ENCODE results near the gene DIP2C. TPM values are rescaled to one million over a fixed set of nuclear protein-coding genes. Genes with fewer than 3 reads are reported as not detected.

The DIP2C gene
- total RNA-seq, 2 donors from 2014 or later = 12.3 to 41.8 TPM

GRCh38 chr10:664301-664700, 25.2 kb downstream of the DIP2C start:
- no peaks in the 10 kb centered on the region for H3K27me3 ChIP-seq (replicated peaks; ENCODE audit: insufficient read depth)
- no peak for DNase-seq (ENCODE audit: low spot score)
- H3K9me3 ChIP-seq = no peaks in the 10 kb centered on the region
- peaks cover 4% of the 10 kb centered on the region for H3K4me1 ChIP-seq (replicated peaks)
- 78% methylated on average over 7 of the region's 7 CpGs for WGBS
- no peaks in the 10 kb centered on the region for H3K36me3 ChIP-seq
- no peak for TF ChIP-seq CTCF (IDR thresholded peaks at IDR 0.05)
- TF ChIP-seq POLR2A (IDR thresholded peaks at IDR 0.05) = no peak
- no peak for TF ChIP-seq POLR2AphosphoS5 (IDR thresholded peaks at IDR 0.05)
- H3K4me3 ChIP-seq = no peak overlapping the region
- intact Hi-C loops (cut with DNase I) = no loop called here
- no peak overlapping the region for H3K27ac ChIP-seq

- H3K27ac ChIP-seq = peak overlapping the region in 1 of 2 donors; percentile 30
Observed at GRCh38 chr10:663831-664251, 25.6 kb downstream of the DIP2C start.

GRCh38 chr10:663466-663751, 26.1 kb downstream of the DIP2C start:
- peaks cover 4% of the 10 kb centered on the region for H3K4me1 ChIP-seq (replicated peaks)
- H3K9me3 ChIP-seq = no peaks in the 10 kb centered on the region
- intact Hi-C loops (cut with DNase I) = no loop called here
- DNase-seq (ENCODE audit: low spot score) = no peak
- no peaks in the 10 kb centered on the region for H3K27me3 ChIP-seq (replicated peaks; ENCODE audit: insufficient read depth)
- no peaks in the 10 kb centered on the region for H3K36me3 ChIP-seq
- 77% methylated on average over 9 of the region's 9 CpGs for WGBS
- H3K27ac ChIP-seq = peak overlapping the region; percentile 16 to 30
- no peak overlapping the region for H3K4me3 ChIP-seq
- TF ChIP-seq POLR2AphosphoS5 (IDR thresholded peaks at IDR 0.05) (no peak), CTCF (IDR thresholded peaks at IDR 0.05) (no peak), POLR2A (IDR thresholded peaks at IDR 0.05) (no peak)

More at GRCh38 chr10:663831-664251, 25.6 kb downstream of the DIP2C start:
- intact Hi-C loops (cut with DNase I) = no loop called here
- TF ChIP-seq POLR2A (IDR thresholded peaks at IDR 0.05) (no peak), CTCF (IDR thresholded peaks at IDR 0.05) (no peak), POLR2AphosphoS5 (IDR thresholded peaks at IDR 0.05) (no peak)
- no peak overlapping the region for H3K4me3 ChIP-seq
- H3K27me3 ChIP-seq (replicated peaks; ENCODE audit: insufficient read depth) = no peaks in the 10 kb centered on the region
- peaks cover 4% of the 10 kb centered on the region for H3K4me1 ChIP-seq (replicated peaks)
- no peaks in the 10 kb centered on the region for H3K9me3 ChIP-seq
- 52% methylated on average over 13 of the region's 13 CpGs for WGBS
- DNase-seq (ENCODE audit: low spot score) = no peak
- H3K36me3 ChIP-seq = no peaks in the 10 kb centered on the region

DNA sequence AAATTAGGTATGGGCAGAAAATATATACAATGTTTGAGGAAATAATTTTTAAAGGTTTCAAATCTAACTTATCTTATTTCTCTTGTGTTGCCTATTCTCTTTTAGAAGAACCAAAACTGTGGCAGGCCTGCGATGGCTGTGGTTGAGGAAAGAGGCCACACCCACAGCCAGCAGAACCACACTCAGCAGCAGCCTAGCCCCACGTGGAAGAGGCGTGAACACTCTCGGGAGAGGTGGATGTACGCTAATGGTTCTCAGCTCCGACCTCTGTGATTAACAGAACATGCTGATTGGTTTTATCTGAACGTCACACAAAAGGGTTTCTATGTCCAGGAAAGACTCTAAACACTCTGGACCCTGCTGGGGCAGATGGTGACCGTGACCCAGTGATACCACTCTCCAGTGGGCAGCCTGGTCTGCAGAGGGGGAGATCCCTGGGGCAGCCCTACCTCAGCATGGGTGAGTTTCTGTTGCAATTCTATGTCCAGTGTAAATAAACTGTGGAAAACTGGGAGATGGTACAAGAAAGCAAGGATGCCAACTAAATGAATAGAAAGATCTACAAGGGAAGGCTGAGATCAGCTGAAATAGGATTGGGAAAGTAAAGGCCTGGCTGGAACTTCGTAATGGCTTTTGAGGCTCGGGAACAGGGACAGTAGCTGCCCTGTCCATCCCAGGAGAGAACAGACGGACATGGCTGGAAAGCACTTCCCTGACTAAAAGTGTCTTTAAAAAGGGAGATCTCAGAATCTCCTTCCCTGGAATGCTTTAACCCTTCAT, 26.6 kb downstream of the DIP2C start:
- intact Hi-C loops (cut with DNase I) = no loop called here
- H3K4me3 ChIP-seq = no peak overlapping the region
- H3K9me3 ChIP-seq = no peaks in the 10 kb centered on the region
- whole genome bisulfite sequencing = 76% methylated on average over 11 of the region's 11 CpGs
- peak overlapping the region in 1 of 2 donors; percentile 16 for H3K27ac ChIP-seq
- H3K27me3 ChIP-seq (replicated peaks; ENCODE audit: insufficient read depth) = no peaks in the 10 kb centered on the region
- TF ChIP-seq POLR2A (IDR thresholded peaks at IDR 0.05) (no peak), CTCF (IDR thresholded peaks at IDR 0.05) (no peak), POLR2AphosphoS5 (IDR thresholded peaks at IDR 0.05) (no peak)
- H3K36me3 ChIP-seq = no peaks in the 10 kb centered on the region
- peaks cover 4% of the 10 kb centered on the region for H3K4me1 ChIP-seq (replicated peaks)
- DNase-seq (ENCODE audit: low spot score) = no peak

DNA sequence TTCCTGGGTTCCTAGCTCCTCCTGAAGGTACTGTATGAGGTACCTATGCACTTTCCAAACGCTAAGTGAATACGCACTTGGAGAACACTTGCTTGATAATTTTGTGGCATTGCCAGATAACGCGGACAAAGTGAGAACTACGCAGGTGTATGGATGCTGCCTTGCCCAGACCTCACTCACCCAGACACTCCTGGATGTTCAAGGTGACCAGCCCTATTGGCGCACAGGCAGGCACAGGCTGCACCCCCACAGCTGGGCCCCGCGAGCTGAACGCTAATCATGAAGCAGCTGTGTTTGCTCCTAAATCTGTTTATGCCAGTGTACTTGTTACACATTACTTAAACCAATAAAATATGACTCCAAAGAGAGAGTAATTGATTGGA, 27.3 kb downstream of the DIP2C start:
- no peak for TF ChIP-seq POLR2AphosphoS5 (IDR thresholded peaks at IDR 0.05)
- TF ChIP-seq CTCF (IDR thresholded peaks at IDR 0.05) = no peak
- TF ChIP-seq POLR2A (IDR thresholded peaks at IDR 0.05) = no peak
- DNase-seq (ENCODE audit: low spot score) = no peak
- H3K27me3 ChIP-seq (replicated peaks; ENCODE audit: insufficient read depth) = no peaks in the 10 kb centered on the region
- no peak overlapping the region for H3K27ac ChIP-seq
- intact Hi-C loops (cut with DNase I) = no loop called here
- no peaks in the 10 kb centered on the region for H3K9me3 ChIP-seq
- no peaks in the 10 kb centered on the region for H3K36me3 ChIP-seq
- no peak overlapping the region for H3K4me3 ChIP-seq
- peaks cover 4% of the 10 kb centered on the region for H3K4me1 ChIP-seq (replicated peaks)
- WGBS = 84% methylated on average over 9 of the region's 9 CpGs

All from prostate gland (tissue), 2 donors.